ENCODE data around the gene GRID2IP.

GRID2IP gene

GRCh38 chr7:6571160-6571779, 20.0 kb upstream of the GRID2IP start:
- TF ChIP-seq CTCF (conservative IDR thresholded peaks at IDR 0.05) = no peak
- H3K27ac ChIP-seq = no peak overlapping the region

- no peak for TF ChIP-seq CTCF (conservative IDR thresholded peaks at IDR 0.05)
- no peak overlapping the region for H3K27ac ChIP-seq
Measured at GRCh38 chr7:6567886-6568285, 16.6 kb upstream of the GRID2IP start.

DNA sequence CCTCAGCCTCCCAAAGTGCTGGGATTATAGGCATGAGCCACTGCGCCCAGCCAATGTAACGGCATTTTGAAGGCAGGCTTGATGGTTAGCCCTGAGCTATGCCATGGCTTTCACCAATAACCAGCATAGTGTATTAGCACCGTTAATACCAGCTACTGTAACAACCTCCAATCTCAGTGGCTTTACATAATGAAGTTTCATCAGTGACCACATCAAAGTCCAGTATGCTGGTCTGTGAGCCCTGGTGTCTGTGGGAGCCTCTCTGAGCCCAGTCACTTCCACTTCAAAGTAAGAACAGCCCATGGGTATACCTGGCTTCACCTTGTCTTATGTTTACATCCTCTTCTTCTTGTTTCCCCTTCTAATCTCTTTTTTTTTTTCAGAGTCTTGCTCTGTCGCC, 14.4 kb upstream of the GRID2IP start:
- no peak for TF ChIP-seq CTCF (conservative IDR thresholded peaks at IDR 0.05)
- H3K27ac ChIP-seq = no peak overlapping the region

DNA sequence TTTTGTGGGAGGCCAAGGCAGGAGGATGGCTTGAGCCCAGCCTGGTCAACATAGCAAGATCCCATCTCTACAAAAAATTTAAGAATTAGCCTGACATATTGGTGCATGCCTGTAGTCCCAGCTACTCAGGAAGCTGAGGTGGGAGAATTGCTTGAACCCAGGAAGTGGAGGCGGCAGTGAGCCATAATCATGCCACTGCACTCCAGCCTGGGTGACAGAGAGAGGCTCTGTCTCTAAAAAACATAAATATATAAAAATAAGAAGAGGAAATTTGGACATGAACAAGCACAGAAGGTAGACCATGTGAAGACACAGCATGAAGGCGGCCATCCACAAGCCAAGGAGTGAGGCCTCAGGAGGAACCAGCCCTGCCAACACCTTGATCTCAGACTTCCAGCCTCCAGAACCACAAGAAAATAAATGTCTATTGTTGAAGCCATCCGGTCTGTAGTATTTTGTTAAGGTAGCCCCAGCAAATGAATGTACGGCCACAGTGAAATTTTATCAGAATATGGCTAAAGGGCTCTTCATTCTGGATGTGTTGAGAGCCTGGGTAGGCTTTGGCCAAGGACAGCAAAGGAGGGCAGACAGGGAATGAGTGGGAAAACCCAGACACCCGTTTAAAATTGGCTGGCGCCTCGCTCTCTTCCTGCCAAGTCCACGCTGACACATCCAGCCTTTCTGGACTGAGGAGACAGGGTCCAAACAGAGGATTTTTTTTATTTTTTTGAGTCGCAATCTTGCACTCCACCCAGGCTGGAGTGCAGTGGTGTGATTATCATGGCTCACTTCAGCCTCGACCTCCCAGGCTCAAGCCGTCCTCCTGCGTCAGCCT, 12.9 kb upstream of the GRID2IP start:
- H3K27ac ChIP-seq = no peak overlapping the region
- no peak for TF ChIP-seq CTCF (conservative IDR thresholded peaks at IDR 0.05)

- H3K27ac ChIP-seq = no peak overlapping the region
- TF ChIP-seq CTCF (conservative IDR thresholded peaks at IDR 0.05) = no peak
Measured at GRCh38 chr7:6562106-6562505, 10.8 kb upstream of the GRID2IP start.

GRCh38 chr7:6559896-6560295, 8.6 kb upstream of the GRID2IP start:
- TF ChIP-seq CTCF (conservative IDR thresholded peaks at IDR 0.05) = no peak
- no peak overlapping the region for H3K27ac ChIP-seq

GRCh38 chr7:6558837-6559236, 7.6 kb upstream of the GRID2IP start:
- no peak overlapping the region for H3K27ac ChIP-seq

More at GRCh38 chr7:6558837-6559236, 7.6 kb upstream of the GRID2IP start:
- TF ChIP-seq CTCF (conservative IDR thresholded peaks at IDR 0.05) = peak; percentile 55
